Liver (tissue), 9 donors: ENCODE measurements around the gene TARDBP. TPM values are rescaled to one million over a fixed set of nuclear protein-coding genes. Genes with fewer than 3 reads are reported as not detected.

Source experiments
- DNase-seq: peaks from one replicate; pipeline ENCODE4 v3.0.0-alpha.2; 2017; ENCODE audit warnings: low spot score
- H3K27ac ChIP-seq, 2 donors: one replicate each; pipeline ENCODE4 v1.7.0; 2013; ENCODE audit warnings: inconsistent platforms in 2 of 2, low read length in 2 of 2, control low read depth in 1 of 2, low read depth in 1 of 2, mild to moderate bottlenecking in 1 of 2
- H3K27me3 ChIP-seq, 4 donors: one replicate each; pipeline versions ENCODE4 v1.6.1 to v1.7.0; 2013; ENCODE audit warnings: low read length in 3 of 4, inconsistent platforms in 1 of 4, mild to moderate bottlenecking in 1 of 4, moderate library complexity in 1 of 4; ENCODE audit not compliant: control insufficient read depth in 4 of 4, insufficient read depth in 4 of 4
- H3K36me3 ChIP-seq, 4 donors: one replicate each; pipeline versions ENCODE4 v1.6.1 to v1.7.0; 2013; ENCODE audit warnings: low read length in 3 of 4, mild to moderate bottlenecking in 3 of 4, low read depth in 1 of 4, moderate library complexity in 1 of 4; ENCODE audit not compliant: control insufficient read depth in 4 of 4, insufficient read depth in 3 of 4
- H3K4me1 ChIP-seq, 4 donors: one replicate each; pipeline versions ENCODE4 v1.6.1 to v1.7.0; 2013; ENCODE audit warnings: low read length in 3 of 4, mild to moderate bottlenecking in 3 of 4, moderate library complexity in 1 of 4; ENCODE audit not compliant: control insufficient read depth in 4 of 4, insufficient read depth in 4 of 4
- H3K4me3 ChIP-seq, 3 donors: one replicate each; pipeline versions ENCODE4 v1.6.1 to v1.7.0; 2013; ENCODE audit warnings: low read length in 3 of 3, control low read depth in 1 of 3, low read depth in 1 of 3, mild to moderate bottlenecking in 1 of 3
- H3K9ac ChIP-seq, 2 donors: one replicate each; pipeline ENCODE4 v1.7.0; 2013; ENCODE audit warnings: low read length in 2 of 2, mild to moderate bottlenecking in 2 of 2, moderate library complexity in 2 of 2, control low read depth in 1 of 2, low read depth in 1 of 2
- H3K9me3 ChIP-seq, 4 donors: one replicate each; pipeline versions ENCODE4 v1.6.1 to v1.7.0; 2013; ENCODE audit warnings: low read length in 3 of 4; ENCODE audit not compliant: control insufficient read depth in 4 of 4
- FOXA2 ChIP-seq: IDR thresholded peaks from 2 replicates; pipeline ENCODE4 v1.6.1; 2016; ENCODE audit warnings: antibody characterized with exemption
- GABPA ChIP-seq, 2 donors: IDR thresholded peaks in 1 of 2; conservative IDR thresholded peaks in 1 of 2; 2 replicates each; pipeline ENCODE4 v1.6.1; 2016; ENCODE audit warnings: antibody characterized with exemption in 2 of 2, mild to moderate bottlenecking in 1 of 2, moderate library complexity in 1 of 2
- HNF4A ChIP-seq, 2 donors: conservative IDR thresholded peaks; 2 replicates each; pipeline ENCODE4 v1.6.1; 2016; ENCODE audit warnings: antibody characterized with exemption in 2 of 2, mild to moderate bottlenecking in 2 of 2
- HNF4G ChIP-seq: IDR thresholded peaks from 2 replicates; pipeline ENCODE4 v1.6.1; 2016; ENCODE audit warnings: antibody characterized with exemption
- MAX ChIP-seq: IDR thresholded peaks from 2 replicates; pipeline ENCODE4 v1.6.1; 2016; ENCODE audit warnings: antibody characterized with exemption
- NR2F2 ChIP-seq: IDR thresholded peaks from 2 replicates; pipeline ENCODE4 v1.6.1; 2016; ENCODE audit warnings: antibody characterized with exemption
- RAD21 ChIP-seq, 2 donors: IDR thresholded peaks; 2 replicates each; pipeline ENCODE4 v1.6.1; 2016; ENCODE audit warnings: antibody characterized with exemption in 2 of 2, mild to moderate bottlenecking in 2 of 2
- REST ChIP-seq: IDR thresholded peaks from 2 replicates; pipeline ENCODE4 v1.6.1; 2016; ENCODE audit warnings: antibody characterized with exemption, mild to moderate bottlenecking
- RXRA ChIP-seq, 2 donors: IDR thresholded peaks; 2 replicates each; pipeline ENCODE4 v1.6.1; 2017 to 2018; ENCODE audit warnings: antibody characterized with exemption in 2 of 2, mild to moderate bottlenecking in 1 of 2
- TAF1 ChIP-seq: conservative IDR thresholded peaks from 2 replicates; pipeline ENCODE4 v1.6.1; 2016; ENCODE audit warnings: antibody characterized with exemption, mild to moderate bottlenecking
- YY1 ChIP-seq: IDR thresholded peaks from 2 replicates; pipeline ENCODE4 v1.6.1; 2016; ENCODE audit warnings: antibody characterized with exemption, mild to moderate bottlenecking
- WGBS: extraction: QIAGEN DNeasy Blood & Tissue Kit; methylation state at CpG from one replicate; pipeline ENCODE4 v1.1.7; 2013; 5-methylcytosine and 5-hydroxymethylcytosine counted together
- polyA plus RNA-seq, 2 donors: library from polyadenylated mRNA; stranded (reverse) in 1 of 2; unstranded in 1 of 2; fragments of 200-250 nt in 1 of 2; fragments of >200 nt in 1 of 2; fragmentation: Nextera tagmentation in 1 of 2; extraction: Ambion mirVana in 1 of 2; gene quantifications; one replicate each; pipeline versions ENCODE4 v1.2.1 to v1.2.3, GENCODE V29; 2013 to 2015
- total RNA-seq, 2 donors: library from RNA; depleted of rRNA; stranded (reverse); fragments of >200 nt; gene quantifications; one replicate each; pipeline ENCODE4 v1.2.3, GENCODE V29; 2014
- TF ChIP-seq, protein P1 (sequence below): IDR thresholded peaks from 2 replicates; pipeline ENCODE4 v1.6.1; 2016; ENCODE audit warnings: antibody characterized with exemption
- TF ChIP-seq, protein P2 (sequence below): fragments of 150-350 bp; IDR thresholded peaks from 2 replicates; pipeline ENCODE4 v1.5.1; 2017; ENCODE audit warnings: improper control_type of control experiment, low read depth, low read length; ENCODE audit not compliant: missing input control
- TF ChIP-seq, protein P3 (sequence below): IDR thresholded peaks from 2 replicates; pipeline ENCODE4 v1.6.1; 2016; ENCODE audit warnings: antibody characterized with exemption
- donor health status: healthy.
- donor health status: healthy.
- donor health status: healthy.
- donor health status: healthy.
- donor health status: healthy.

Gene TARDBP
- total and polyA plus RNA-seq, 4 donors = 44.4 to 87.6 (median 79.2) TPM

GRCh38 chr1:10973552-10973951 lies 38.9 kb upstream of the TARDBP start (continued):
- no peak for TF ChIP-seq REST
- no peak for TF ChIP-seq MAX
- TF ChIP-seq, protein P1, sequence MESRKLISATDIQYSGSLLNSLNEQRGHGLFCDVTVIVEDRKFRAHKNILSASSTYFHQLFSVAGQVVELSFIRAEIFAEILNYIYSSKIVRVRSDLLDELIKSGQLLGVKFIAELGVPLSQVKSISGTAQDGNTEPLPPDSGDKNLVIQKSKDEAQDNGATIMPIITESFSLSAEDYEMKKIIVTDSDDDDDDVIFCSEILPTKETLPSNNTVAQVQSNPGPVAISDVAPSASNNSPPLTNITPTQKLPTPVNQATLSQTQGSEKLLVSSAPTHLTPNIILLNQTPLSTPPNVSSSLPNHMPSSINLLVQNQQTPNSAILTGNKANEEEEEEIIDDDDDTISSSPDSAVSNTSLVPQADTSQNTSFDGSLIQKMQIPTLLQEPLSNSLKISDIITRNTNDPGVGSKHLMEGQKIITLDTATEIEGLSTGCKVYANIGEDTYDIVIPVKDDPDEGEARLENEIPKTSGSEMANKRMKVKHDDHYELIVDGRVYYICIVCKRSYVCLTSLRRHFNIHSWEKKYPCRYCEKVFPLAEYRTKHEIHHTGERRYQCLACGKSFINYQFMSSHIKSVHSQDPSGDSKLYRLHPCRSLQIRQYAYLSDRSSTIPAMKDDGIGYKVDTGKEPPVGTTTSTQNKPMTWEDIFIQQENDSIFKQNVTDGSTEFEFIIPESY = no peak

DNA sequence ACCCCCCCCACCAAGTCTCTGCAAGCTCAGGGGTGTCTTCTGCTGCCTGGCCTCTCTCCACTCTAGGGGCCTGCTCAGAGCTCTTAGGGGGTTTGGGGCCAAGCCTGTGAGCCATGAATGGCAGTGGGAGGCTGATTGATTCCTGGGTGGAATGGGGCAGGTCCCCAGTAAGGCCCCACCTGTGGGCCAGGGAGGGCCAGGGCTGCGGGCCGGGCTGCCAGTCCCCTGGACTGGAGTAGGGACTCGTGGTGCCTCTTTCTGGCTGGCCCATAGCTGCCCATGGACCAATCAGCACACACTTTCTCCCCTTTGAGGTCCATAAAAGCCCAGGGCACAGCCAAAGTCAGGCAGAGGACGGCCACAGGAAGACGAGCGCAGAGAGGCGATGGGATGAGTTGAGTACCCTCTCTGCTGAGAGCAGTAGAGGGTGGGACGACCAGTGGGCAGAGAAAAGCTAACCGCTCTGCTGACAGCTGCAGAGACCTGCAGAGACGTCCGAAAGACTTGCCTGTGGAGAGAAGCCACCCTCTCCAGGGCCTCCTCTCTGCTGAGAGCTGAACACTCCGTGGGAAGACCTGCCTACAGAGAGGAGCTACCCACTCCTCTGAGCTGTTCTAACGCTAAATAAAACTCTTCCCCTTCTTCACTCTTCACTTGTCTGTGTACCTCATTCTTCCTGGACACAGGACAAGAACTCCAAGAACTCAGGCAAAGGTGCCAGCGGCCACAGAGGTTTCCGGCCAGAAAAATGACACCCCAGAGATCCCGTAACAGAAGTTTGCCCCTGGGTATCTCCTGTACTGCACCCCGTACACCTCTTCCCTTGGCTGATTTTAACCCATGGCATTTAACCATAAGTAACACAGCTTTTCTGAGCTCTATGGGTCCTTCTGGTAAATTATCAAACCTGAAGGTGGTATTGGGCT lies 38.2 kb upstream of the TARDBP start:
- Histone ChIP-seq H3K36me3 (no peaks in the 10 kb centered on the region), H3K27me3 (no peaks in the 10 kb centered on the region), H3K4me3 (no peak overlapping the region), H3K4me1 (peaks cover 0 to 3% (median 0%) of the 10 kb centered on the region in 4 donors), H3K9me3 (no peaks in the 10 kb centered on the region), H3K9ac (no peak overlapping the region), H3K27ac (no peak overlapping the region)
- WGBS = 92% methylated on average over 17 of the region's 17 CpGs
- no peak for DNase-seq
- TF ChIP-seq TAF1 = no peak
- TF ChIP-seq YY1 = no peak
- no peak for TF ChIP-seq GABPA (IDR thresholded peaks at IDR 0.05 in 1 of 2, conservative IDR thresholded peaks at IDR 0.05 in 1 of 2)
- TF ChIP-seq, protein P2, sequence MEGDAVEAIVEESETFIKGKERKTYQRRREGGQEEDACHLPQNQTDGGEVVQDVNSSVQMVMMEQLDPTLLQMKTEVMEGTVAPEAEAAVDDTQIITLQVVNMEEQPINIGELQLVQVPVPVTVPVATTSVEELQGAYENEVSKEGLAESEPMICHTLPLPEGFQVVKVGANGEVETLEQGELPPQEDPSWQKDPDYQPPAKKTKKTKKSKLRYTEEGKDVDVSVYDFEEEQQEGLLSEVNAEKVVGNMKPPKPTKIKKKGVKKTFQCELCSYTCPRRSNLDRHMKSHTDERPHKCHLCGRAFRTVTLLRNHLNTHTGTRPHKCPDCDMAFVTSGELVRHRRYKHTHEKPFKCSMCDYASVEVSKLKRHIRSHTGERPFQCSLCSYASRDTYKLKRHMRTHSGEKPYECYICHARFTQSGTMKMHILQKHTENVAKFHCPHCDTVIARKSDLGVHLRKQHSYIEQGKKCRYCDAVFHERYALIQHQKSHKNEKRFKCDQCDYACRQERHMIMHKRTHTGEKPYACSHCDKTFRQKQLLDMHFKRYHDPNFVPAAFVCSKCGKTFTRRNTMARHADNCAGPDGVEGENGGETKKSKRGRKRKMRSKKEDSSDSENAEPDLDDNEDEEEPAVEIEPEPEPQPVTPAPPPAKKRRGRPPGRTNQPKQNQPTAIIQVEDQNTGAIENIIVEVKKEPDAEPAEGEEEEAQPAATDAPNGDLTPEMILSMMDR = no peak
- TF ChIP-seq HNF4G = no peak
- TF ChIP-seq RXRA (IDR thresholded peaks at IDR 0.05) = no peak
- TF ChIP-seq NR2F2 = no peak
- TF ChIP-seq REST = no peak
- TF ChIP-seq FOXA2 = no peak
- no peak for TF ChIP-seq RAD21 (IDR thresholded peaks at IDR 0.05)
- TF ChIP-seq, protein P1 = no peak
- TF ChIP-seq, protein P3, sequence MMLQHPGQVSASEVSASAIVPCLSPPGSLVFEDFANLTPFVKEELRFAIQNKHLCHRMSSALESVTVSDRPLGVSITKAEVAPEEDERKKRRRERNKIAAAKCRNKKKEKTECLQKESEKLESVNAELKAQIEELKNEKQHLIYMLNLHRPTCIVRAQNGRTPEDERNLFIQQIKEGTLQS = no peak
- TF ChIP-seq HNF4A (conservative IDR thresholded peaks at IDR 0.05) = no peak
